ENCODE measurements around the gene PACSIN3. TPM values are rescaled to one million over a fixed set of nuclear protein-coding genes. Genes with fewer than 3 reads are reported as not detected.
"Not testable (repeated sequence)": the region's sequence is repeated elsewhere in the genome, so short reads cannot be mapped to it uniquely, and the experiment has no call there.

The PACSIN3 gene
- total RNA-seq, 1 donor from 2014 or later, result 69.4 TPM

DNA sequence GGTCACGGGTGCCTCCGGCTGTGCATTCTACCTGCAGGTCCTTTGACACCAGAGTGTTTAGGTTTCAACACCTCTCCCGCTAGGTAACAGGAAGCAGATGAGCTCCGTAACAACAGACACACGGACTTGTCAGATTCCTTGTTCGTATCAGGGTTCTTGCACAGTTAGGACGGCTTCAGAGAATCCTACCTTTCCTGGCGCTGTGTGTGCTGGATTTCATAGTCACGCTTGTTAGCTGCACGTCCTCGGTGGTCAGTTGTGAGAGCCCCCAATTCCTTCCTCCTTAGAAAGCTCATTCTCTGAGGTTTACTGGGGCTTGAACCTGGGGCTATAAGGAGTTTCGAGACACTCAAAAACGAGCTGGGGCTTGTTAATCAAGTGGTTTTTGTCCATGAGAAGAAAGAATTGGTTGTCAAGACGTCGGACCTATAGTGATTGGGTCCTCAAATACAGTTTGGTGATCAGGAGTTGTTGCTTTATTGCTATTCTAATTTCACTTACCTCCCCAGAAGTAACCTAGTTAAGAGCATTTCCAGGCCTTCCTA, 29.2 kb upstream of the PACSIN3 start:
- peak overlapping the region; percentile 93 for H3K4me3 Mint-ChIP-seq (ENCODE audit: unreplicated experiment)

DNA sequence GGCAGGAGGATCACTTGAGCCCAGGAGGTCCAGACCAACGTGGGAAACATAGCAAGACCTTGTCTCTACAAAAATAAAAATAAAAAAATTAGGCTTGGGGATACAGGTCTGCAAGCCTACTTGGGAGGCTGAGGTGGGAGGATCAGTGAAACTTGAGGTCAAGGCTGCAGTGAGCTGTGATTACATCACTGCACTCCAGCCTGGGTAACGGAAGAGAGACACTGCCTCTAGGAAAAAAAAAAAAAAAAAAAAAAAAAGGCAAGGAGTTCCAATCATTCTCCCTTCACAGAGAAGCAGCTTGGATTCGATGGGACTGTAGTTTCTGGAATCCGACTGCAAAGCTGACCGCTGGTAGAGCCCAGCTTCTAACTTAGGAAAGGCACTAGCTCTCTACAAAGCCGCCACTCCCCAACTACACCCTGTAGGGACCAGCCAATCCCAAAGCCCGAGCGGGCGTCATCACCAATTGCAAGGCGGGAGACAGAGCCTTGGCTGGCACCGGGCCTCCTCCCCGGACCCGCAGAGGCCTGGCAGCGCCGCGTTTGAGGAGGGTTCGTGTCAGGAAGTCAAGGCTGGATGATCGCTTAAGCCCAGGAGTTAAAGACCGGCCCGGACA, 27.8 kb upstream of the PACSIN3 start:
- Mint-ChIP-seq H3K27me3 (ENCODE audit: low read depth) (no peaks in the 10 kb centered on the region), H3K4me1 (ENCODE audit: low read depth) (peaks cover 49% of the 10 kb centered on the region), H3K4me3 (ENCODE audit: unreplicated experiment) (peak overlapping the region; percentile 93), H3K9me3 (ENCODE audit: low read depth) (no peaks in the 10 kb centered on the region), H3K36me3 (ENCODE audit: low read depth) (peaks cover 7% of the 10 kb centered on the region), H3K27ac (ENCODE audit: unreplicated experiment) (peak overlapping the region; percentile 99)
- no peak for DNase-seq (ENCODE audit: low spot score)
- TF ChIP-seq, protein P1, sequence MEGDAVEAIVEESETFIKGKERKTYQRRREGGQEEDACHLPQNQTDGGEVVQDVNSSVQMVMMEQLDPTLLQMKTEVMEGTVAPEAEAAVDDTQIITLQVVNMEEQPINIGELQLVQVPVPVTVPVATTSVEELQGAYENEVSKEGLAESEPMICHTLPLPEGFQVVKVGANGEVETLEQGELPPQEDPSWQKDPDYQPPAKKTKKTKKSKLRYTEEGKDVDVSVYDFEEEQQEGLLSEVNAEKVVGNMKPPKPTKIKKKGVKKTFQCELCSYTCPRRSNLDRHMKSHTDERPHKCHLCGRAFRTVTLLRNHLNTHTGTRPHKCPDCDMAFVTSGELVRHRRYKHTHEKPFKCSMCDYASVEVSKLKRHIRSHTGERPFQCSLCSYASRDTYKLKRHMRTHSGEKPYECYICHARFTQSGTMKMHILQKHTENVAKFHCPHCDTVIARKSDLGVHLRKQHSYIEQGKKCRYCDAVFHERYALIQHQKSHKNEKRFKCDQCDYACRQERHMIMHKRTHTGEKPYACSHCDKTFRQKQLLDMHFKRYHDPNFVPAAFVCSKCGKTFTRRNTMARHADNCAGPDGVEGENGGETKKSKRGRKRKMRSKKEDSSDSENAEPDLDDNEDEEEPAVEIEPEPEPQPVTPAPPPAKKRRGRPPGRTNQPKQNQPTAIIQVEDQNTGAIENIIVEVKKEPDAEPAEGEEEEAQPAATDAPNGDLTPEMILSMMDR (IDR thresholded peaks at IDR 0.05), result no peak

More for the DNA sequence above, 29.2 kb upstream of the PACSIN3 start:
- no peaks in the 10 kb centered on the region for H3K9me3 Mint-ChIP-seq (ENCODE audit: low read depth)
- peaks cover 7% of the 10 kb centered on the region for H3K36me3 Mint-ChIP-seq (ENCODE audit: low read depth)
- DNase-seq (ENCODE audit: low spot score), result no peak
- TF ChIP-seq, protein P1 (IDR thresholded peaks at IDR 0.05), result no peak
- no peaks in the 10 kb centered on the region for H3K27me3 Mint-ChIP-seq (ENCODE audit: low read depth)
- H3K27ac Mint-ChIP-seq (ENCODE audit: unreplicated experiment), result peak overlapping the region; percentile 99
- H3K4me1 Mint-ChIP-seq (ENCODE audit: low read depth), result peaks cover 60% of the 10 kb centered on the region

DNA sequence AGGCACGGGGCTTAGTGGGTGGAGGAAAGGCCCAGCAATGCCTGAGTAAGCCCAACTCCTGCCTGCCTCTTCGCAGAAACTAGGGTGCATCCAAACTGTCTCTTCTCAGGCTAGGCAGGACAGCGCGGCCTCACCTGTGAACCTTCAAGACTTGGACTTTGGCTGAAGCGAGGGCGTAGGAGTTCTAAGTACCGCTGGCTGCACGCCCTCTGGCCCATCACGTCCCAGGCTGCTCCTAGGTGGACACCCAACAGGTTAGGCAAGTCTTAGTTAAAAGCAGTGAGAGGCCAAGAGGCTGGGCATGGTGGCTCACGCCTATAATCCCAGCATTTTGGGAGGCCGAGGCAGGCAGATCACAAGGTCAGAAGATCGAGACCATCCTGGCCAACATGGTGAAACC, 26.7 kb upstream of the PACSIN3 start:
- H3K9me3 Mint-ChIP-seq (ENCODE audit: low read depth), result no peaks in the 10 kb centered on the region
- H3K27me3 Mint-ChIP-seq (ENCODE audit: low read depth), result no peaks in the 10 kb centered on the region
- peaks cover 2% of the 10 kb centered on the region for H3K36me3 Mint-ChIP-seq (ENCODE audit: low read depth)
- TF ChIP-seq, protein P1 (IDR thresholded peaks at IDR 0.05), result no peak
- DNase-seq (ENCODE audit: low spot score), result no peak
- H3K4me3 Mint-ChIP-seq (ENCODE audit: unreplicated experiment), result no peak overlapping the region
- H3K4me1 Mint-ChIP-seq (ENCODE audit: low read depth), result peaks cover 41% of the 10 kb centered on the region
- no peak overlapping the region for H3K27ac Mint-ChIP-seq (ENCODE audit: unreplicated experiment)

DNA sequence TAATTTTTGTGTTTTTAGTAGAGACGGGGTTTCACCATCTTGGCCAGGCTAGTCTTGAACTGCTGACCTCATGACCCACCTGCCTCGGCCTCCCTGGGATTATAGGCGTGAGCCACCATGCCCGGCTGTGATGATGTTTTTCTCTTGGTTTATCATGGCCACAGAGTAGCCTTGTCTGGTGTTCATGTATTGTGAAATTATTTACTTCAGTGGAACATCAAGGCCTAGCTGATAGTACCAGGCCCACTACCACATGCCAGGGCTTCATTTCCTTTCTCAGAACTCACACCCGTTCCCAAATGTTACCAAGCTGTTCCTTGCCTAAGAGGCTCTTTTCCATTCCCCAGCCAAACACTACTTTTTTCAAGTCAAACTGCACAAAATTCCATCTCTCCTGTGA, 22.4 kb upstream of the PACSIN3 start:
- DNase-seq (ENCODE audit: low spot score), result no peak
- no peak overlapping the region for H3K4me3 Mint-ChIP-seq (ENCODE audit: unreplicated experiment)
- no peaks in the 10 kb centered on the region for H3K9me3 Mint-ChIP-seq (ENCODE audit: low read depth)
- no peak overlapping the region for H3K27ac Mint-ChIP-seq (ENCODE audit: unreplicated experiment)
- peaks cover 15% of the 10 kb centered on the region for H3K4me1 Mint-ChIP-seq (ENCODE audit: low read depth)
- H3K36me3 Mint-ChIP-seq (ENCODE audit: low read depth), result no peaks in the 10 kb centered on the region
- no peaks in the 10 kb centered on the region for H3K27me3 Mint-ChIP-seq (ENCODE audit: low read depth)
- TF ChIP-seq, protein P1 (IDR thresholded peaks at IDR 0.05), result no peak

DNA sequence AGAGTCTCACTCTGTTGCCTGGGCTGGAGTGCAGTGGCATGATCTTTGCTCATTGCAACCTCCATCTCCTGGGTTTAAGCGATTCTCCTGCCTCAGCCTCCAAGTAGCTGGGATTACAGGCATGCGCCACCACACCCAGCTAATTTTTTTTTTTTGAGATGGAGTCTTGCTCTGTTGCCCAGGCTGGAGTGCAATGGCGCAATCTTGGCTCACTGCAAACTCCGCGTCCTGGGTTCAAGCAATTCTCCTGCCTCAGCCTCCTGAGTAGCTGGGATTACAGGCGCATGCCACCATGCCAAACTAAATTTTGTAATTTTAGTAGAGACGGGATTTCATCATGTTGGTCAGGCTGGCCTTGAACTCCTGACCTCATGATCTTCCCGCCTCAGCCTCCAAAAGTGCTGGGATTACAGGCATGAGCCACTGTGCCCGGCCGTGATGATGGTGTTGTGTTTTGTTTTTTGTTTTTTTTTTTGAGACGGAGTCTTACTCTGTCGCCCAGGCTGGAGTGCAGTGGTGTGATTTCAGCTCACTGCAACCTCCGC, 21.8 kb upstream of the PACSIN3 start:
- not testable (repeated sequence) for H3K27me3 Mint-ChIP-seq (ENCODE audit: low read depth); DNase-seq (ENCODE audit: low spot score); H3K9me3 Mint-ChIP-seq (ENCODE audit: low read depth); H3K27ac Mint-ChIP-seq (ENCODE audit: unreplicated experiment); H3K36me3 Mint-ChIP-seq (ENCODE audit: low read depth); H3K4me3 Mint-ChIP-seq (ENCODE audit: unreplicated experiment)
- peaks cover 14% of the 10 kb centered on the region for H3K4me1 Mint-ChIP-seq (ENCODE audit: low read depth)
